Stimulated activated CD4-positive, alpha-beta T cell treated with anti-CD3 and anti-CD28 coated beads, TNF-alpha, amount 100 ng/mL, for 24 hours (primary cell): ENCODE results near the gene SRSF2.
"Not testable (repeated sequence)": the region's sequence is repeated elsewhere in the genome, so short reads cannot be mapped to it uniquely, and the experiment has no call there.

Experiments used
- DNase-seq, 3 experiments: peaks; one replicate each; pipeline ENCODE4 v3.0.0-alpha.2; 2020; ENCODE audit warnings: low read depth in 3 of 3

The SRSF2 gene

DNA sequence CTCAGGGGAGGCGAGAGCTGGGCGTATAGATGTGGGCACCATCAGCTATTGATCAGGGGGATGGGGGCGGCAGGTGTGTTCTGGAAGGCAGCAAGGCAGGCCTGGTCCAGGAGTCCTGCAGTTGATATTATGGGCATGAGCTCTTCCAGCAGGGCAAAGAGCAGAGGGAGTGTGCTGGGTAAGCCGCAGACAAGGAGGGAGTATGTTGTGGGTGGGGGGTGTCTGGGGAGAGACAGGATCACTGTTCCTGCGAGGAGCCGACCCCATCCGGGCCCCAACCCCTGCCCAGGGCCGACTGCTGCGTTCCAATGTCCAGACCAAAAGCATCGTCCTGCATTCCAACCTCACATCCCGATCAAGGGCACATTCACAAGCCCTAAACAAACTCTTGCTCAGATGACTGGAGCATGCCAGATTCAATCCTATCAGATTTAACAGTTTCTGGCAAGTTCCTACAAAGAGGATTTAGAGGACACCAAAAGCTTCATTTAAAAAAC lies 35.6 kb downstream of the SRSF2 start:
- no peak for DNase-seq

DNA sequence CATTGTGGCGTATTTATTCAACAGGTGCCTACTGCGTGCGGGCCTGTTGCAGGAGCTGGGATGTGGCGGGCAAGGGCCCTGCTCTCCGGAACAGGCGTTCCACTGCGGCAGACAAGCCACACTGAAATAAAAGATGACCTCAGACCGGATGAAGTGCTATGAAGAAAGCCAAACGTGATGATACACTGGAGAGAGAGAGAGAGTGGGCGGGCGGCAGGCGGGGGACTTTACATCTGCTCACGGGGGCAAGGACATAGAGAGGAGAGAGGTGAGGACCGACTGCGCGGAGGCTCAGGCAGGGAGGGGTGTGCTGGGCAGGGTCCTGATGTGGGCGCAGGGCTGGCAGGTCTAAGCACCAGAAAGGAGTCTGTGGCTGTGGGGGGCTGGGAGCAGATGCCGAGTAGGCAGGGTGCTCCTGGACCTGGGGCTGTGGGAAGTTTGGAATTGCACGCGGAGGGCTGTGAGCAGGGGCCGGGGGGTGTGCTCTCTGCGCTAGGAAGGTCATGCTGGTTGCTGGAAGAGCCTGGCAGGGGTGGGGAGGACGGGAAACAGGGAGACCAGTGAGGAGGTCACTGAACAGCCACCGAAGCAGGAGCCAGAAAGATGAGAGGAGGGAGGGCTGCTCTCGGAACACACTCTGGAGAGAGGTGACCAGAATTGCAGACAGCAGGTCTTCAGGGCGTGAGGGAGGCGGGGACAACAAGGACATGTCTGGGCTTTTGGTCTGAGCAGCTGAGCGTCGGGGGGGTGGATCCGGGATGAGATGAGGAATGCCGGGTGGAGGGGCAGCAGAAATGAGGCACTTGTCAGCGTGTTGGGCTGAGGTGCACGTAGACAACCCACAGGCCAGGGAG lies 36.3 kb downstream of the SRSF2 start:
- no peak for DNase-seq

DNA sequence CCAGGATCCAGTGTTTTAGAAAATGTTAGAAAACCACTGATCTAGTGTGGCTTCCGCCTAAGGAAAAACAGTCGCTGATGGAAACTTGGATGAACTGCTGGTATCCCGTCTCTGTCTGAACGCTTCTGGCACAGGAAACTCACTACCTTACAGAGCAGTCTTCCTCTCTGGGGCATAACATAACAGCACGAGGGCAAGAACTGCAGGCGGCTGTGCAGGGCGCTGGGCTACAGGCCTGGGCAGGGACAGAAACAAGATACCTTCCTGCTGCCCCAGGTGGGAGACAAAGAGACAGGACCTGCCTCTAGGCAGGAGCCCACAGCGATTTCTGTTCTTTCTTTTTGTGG lies 36.9 kb downstream of the SRSF2 start:
- DNase-seq, result no peak

DNA sequence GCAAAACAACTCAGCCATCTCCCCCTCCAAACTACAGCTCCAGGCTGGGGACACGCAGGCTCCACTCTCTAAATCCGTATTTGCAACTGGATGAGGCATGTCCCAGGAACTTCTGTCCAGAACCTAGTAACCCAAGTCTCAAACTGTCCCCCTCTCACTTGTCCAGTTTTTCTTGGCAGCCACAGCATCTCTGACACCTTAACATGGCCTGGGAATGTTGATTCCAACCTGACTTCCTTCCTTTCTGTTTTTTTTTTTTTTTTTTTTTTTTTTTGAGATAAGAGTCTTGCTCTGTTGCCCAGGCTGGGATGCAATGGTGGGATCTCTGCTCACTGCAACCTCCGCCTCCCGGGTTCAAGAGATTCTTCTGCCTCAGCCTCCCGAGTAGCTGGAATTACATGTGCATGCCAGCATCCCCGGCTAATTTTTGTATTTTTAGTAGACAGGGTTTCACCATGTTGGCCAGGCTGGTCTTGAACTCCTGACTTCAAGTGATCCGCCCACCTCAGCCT lies 38.6 kb downstream of the SRSF2 start:
- DNase-seq, result not testable (repeated sequence)

DNA sequence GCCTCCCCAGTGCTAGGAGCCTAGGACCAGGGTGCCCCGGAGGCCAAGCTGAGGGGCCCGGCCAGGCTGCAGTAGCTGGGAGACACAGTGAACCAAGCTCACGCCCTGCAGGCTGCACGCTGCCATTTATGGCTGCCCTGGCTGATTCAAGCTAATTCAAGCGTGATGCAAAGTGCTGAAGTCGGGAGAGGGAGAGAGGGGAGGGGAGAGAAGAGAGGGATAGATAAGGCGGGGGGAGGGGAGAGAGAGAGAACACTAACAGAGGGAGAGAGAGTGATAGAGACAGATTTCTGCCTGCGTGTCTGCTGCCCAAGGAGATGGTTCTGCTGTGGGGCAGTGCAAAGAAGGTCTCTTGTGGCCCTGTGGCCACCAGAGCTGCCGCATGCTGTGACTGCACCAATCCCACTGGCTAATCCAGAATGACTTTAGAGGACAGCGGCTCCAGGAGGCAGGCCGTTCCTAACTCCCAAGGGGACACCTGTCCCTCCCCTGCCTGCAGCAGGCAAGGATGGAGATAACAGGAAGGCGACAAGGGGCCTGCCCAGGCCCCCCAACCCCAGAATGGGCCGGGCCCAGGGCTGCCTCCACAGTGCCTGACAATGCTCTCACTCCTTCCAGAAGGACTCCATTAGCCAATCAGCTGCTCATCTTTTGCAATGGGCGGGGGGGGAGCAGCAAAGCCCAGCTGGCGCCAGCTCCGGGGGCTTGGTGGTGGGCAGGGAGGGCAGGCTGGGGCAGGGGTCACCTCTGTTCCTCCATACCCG lies 39.2 kb downstream of the SRSF2 start:
- DNase-seq, result no peak

DNA sequence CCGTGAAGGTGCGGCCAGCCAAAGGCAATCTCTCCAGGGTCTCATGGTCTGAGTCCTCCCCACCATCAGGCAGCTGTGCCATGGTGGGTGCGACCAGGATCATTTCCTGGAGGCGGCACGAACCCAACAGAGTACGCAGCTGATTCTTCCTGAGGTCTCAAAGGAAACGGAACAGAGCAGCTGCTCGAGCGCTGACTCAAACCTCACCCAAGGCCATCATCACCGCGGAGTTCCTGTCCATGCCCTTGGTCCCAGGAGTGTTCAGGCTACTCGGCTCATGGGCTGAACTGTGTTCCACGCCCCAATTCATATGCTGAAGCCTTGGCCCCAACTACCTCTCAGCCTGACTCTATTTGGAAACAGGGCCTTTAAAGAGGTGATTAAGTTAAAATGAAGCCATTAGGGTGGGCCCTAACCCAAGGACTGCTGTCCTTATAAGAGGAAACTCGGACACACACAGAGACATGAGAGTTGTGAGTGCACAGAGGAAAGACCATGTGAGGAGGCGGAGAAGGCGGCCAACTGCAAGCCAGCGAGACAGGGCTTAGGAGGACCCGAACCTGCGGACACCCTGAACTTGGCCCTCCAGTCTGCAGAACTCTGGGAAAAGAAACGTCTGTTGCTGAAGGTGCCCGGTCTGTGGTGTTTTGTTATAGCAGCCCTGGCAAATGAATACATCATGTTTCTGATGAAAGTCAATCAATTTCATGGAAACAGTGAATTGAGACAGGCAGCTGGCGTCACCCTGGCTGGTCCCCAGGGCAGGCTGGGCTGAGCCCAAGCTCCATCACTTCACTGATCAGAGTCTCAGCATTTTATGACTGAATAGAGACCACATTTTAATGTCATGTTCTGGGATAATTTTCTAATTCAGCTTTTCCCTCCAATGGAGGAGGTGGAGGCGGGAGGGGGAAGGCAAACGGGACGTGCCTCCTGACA lies 40.1 kb downstream of the SRSF2 start:
- no peak for DNase-seq

DNA sequence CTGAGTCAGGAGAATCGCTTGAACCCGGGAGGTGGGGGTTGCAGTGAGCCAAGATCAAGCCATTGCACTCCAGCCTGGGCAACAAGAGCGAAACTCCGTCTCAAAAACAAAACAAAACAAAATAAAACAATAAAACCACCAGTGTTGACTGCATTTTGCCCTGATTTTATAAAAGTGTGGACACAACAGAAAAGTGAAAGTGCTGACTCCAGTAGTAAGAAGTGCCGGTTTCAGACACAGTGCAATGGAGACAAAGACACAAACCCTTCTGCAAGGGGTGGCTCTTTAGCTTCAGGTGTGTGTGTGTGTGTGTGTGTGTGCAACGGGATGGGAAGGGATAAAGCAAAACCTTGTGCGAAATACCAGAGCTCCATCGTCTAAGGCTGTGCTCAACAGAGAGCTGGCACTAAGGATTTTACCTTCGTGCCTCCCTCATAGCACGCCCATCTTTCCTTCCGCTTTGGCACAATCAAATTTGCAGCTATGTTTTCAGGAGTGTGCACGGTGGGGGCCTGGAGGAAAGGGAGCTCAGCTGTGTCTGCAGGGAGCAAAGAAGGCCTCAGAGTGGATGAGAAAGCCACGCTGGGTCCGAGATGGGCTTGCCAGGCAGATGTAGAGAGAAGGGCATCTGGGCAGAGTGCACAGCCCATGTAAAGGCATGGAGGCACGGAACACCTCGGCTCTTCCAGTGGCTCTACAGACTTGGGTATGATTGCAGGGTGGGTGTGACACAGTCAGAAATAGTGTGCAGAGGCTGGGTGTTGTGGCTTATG lies 41.9 kb downstream of the SRSF2 start:
- DNase-seq, result no peak

DNA sequence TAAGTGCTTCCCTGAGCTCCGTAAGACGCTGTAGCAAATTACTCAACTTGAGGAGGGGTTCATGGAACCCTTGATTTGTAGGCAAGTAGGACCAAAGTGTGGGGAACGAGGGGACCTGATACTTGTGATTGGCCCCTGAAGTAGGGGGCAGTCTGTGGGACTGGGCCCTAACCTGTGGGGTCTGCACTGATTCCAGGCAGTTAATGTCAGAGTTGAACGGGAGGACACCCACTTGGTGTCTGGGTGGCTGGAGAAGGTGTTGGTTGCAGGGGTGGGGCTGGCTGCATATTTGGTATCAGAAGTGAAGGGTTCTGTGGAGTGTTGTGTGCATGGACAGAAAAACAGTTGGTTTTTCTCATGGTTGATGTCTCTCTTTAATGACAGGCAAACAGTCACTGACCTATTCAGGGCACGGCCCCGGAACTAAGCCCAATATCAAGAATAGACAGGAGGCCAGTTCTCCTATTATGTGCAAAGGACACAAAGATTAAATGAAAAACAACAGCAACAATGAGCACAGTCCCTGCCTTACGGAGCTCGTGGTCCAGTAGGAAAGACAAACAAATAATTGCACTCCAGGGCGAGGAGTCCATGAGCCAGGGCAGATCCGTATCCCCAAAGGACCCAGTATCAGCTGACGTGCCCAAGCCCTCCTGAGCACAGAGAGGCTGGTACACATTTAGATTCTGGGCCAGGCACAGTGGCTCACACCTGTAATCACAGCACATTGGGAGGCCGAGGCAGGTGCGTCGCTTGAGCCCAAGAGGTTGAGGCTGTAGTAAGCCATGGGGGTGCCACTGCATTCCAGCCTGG lies 45.5 kb downstream of the SRSF2 start:
- no peak for DNase-seq

DNA sequence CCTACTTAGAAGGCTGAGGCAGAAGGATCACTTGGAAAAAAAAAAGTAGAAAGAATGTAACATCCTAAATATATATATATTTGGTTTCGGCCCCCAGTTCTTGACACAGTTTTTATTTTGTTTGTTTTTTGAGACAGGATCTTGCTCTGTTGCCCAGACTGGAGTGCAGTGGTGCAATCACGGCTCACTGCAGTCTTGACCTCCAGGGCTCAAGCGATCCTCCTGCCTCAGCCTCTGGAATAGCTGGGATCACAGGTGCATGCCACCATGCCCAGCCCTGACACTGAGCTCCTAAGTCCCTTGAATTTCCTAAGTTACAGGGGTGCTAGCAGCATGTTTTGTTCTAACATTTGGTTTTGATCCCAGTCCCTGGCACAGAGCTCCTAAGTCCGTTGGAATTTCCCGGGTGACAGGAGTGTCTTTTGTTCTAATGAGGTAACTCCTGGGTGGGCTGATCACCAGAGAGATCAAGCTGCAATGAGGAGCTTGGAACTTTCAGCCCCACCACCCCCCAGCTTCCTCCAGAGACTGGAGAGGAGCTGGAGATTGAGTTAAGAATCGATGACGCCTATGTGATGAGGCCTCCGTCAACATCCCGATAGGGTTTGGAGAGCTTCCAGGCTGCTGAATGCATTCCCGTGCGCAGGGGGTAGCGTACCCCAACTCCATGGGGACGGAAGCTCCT lies 46.4 kb downstream of the SRSF2 start:
- no peak for DNase-seq

DNA sequence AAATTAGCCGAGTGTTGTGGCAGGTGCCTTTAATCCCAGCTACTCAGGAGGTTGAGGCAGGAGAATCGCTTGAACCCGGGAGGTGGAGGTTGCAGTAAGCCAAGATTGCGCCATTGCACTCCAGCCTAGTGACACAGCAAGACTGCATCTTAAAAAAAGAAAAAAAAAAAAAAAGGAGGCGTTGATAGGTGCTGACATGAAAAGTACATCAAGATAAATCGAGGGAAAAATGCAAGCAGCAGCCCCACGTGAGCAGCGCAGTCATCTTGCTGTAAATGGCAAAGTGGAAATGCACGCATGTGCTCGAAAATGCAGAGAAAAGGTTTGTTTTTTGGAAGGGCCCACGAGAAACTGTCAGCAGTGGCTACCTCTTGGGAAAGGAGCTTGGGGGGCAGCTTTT lies 47.3 kb downstream of the SRSF2 start:
- no peak for DNase-seq

DNA sequence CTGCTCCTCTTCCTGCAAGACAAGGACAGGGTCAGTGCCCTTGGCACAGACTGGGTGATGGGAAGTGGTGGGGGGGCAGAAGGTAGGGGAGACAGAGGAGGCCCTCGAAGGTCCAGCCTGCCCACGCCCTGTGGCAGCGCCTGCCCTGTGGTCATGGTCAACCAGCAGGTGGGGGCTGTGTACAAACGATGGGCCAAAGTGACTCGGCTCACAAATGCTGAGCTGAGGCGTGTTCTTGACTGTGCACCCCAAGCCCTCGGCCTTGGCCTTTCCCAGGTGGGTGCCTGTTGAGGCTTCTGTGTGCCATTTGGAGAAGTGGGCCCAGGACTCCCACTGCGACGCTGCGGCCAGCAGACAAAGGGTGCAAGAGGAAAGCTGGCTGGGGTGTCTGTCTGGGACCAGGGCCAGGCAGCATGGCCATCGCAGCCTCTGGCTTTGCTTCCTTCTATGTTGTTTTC lies 48.9 kb downstream of the SRSF2 start:
- DNase-seq, result no peak

DNA sequence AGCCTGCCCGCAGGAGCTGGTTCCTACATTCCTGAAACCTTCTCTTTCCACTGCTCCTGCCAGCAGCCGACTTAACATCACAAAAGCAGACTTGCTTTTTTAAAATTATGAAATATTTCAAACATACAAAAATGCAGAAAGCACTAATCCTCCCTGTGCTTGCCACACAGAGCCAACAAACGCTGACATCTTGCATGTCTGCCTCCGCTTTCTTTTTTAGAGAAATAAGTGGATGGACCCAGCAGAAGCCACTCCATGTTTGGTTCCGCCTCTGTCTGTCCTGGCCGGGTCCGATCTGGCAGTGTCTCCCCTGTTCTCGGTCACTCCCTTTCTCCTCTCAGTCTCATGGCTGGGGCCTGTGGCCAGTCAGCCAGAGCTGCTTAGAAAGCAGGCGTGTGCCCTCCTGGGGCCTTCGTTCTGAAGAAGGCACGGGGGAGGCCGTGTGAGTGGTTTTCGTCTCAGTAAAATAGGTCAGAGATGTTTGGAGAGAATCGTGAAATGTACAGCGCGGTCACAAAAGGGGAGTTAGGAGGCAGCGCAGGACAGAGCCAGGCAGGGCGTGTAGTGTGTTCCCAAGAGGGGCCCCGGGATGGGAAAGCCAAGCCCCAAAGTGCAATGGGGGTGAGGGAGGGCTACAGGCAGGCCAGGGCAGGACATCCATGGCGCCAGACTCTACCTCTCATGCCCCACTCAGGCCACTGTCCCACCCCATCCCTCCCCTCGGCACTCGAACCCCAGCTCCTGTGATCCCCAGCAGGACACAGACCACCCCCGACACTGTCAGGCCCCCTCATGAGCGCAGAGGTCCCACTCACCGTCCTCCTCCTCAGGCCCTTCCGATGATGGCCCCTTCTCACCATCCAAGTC lies 49.6 kb downstream of the SRSF2 start:
- no peak for DNase-seq

DNA sequence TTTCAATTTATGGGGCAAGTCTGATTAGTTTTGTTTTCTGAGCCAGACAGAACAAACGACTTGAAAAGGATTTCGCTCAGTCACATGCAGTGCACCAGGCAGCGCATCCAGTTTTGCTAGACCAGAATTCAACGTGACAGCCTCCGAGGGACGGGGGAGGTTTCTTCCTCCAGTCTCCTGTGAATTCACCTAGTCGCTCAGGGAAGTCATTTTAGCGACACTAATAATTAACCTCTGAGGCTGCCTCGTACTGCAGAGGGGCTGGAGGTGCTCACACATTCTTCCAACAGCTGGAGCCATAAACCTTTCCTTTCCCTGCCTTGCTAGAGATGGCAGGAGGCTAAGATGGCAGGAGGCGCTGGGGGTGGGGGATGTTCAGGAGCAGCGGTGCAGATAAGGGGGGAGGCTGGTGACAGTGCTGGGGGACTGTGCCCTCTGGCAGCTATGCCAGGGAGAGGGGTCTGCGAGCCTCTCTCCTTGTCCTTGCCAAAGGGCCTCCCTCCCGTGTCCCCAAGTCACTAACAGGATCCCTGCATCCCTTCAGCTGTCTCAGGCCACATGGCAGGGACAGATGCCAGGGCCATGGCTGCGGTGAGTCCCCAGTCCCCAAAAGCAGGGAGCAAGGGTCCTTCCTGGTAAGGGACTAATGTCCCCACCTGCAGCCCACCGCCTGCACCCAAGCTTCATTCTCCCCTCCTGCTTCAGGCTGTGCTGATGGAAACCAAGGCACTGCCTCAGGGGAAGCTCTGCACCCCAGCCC lies 50.4 kb downstream of the SRSF2 start:
- no peak for DNase-seq

DNA sequence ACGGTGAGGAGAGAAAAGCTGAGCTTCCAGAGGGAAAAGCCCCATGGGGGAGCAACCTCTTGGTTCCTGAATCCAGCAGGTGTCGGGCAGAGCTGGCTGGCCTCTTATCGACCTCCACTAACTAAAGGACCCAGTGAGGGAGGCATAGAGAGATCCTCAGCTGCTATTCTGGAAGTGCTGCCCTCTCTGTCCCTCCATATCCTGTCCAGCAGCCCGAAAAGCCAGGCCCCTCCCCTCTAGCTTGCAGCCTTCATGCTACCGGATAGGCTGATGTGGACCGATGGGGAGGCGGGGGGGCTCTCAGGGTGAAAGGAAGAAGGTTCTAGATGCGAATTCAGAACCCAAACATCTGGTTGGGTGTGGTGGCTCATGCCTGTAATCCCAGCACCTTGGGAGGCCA lies 51.3 kb downstream of the SRSF2 start:
- no peak for DNase-seq

DNA sequence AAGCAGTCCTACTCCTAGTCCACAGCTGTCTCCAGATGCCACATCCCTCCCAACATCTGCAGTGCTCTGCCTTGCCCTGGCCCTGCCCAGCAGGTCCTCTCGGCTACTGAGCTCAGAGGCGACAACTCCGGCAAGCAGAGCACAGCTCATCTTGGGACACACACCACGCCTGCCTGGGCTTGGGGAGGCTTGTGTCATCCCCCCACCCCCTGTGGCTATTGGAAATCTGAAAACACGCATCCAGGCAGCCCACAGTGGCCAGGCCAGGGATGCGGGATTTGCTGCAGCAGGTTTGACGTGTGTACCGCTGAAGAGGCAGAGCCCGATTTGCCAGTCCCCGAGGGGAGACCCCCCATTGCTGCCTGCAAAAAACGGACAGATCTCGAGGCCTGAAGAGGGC lies 51.8 kb downstream of the SRSF2 start:
- DNase-seq, result no peak

DNA sequence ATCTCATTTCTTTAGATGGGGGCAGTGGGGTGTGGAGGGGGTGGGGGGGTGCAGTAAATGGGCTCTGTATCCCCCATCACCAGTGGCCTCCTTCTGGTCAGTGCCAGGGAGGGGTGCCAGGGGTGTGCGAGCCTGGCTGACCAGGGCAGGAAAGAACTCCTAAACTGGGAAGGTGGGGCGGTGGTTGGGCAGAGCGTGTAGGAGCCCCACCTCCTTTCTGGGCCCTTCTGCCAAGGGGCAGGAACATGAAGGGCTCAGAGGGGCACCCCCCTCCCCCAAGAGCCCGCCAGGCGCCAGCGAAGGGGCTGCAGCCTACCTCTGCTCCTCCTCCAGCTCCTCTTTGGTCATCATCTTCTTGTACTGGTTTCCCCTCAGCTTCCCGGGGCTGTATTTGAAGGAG lies 52.4 kb downstream of the SRSF2 start:
- DNase-seq, result no peak
